ENCODE data around the gene ACSM2B. TPM values are rescaled to one million over a fixed set of nuclear protein-coding genes. Genes with fewer than 3 reads are reported as not detected.
"Not testable (repeated sequence)": the region's sequence is repeated elsewhere in the genome, so short reads cannot be mapped to it uniquely, and the experiment has no call there.

ACSM2B gene
- total RNA-seq, 1 donor from 2014 or later = not detected

DNA sequence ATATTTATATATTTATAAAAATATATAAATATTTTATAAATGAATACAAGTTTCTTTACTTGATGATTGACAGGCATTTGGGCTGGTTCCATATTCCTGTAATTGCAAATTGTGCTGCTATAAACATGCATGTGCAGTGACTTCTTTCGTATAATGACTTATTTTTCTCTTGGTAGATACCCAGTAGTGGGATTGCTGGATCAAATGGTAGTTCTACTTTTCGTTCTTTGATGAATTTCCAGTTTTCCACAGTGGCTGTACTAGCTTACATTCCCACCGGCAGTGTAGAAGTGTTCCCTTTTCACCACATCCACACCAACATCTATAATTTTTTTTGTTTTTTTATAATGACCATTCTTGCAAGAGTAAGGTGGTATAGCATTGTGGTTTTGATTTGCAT lies 7.8 kb downstream of the ACSM2B start:
- Mint-ChIP-seq H3K36me3 (ENCODE audit: low read depth) (no peaks in the 10 kb centered on the region), H3K4me3 (no peak overlapping the region), H3K27me3 (no peaks in the 10 kb centered on the region), H3K4me1 (no peaks in the 10 kb centered on the region), H3K27ac (no peak overlapping the region), H3K9me3 (no peaks in the 10 kb centered on the region)
- DNase-seq (no peak), ATAC-seq (ENCODE audit: low read depth) (no peak)
- ChIA-PET POLR2A (no interaction called here), CTCF (no interaction called here)
- intact Hi-C loops (cut with micrococcal nuclease) = no loop called here
- no peak for TF ChIP-seq CTCF (IDR thresholded peaks at IDR 0.05)

GRCh38 chr16:20566864-20567263 lies 9.3 kb downstream of the ACSM2B start:
- no peaks in the 10 kb centered on the region for H3K27me3 Mint-ChIP-seq
- no peak for DNase-seq
- CTCF ChIA-PET = no interaction called here

GRCh38 chr16:20565334-20565733 lies 10.8 kb downstream of the ACSM2B start:
- CTCF ChIA-PET; H3K4me3 Mint-ChIP-seq; POLR2A ChIA-PET; H3K9me3 Mint-ChIP-seq; ATAC-seq (ENCODE audit: low read depth); DNase-seq; H3K27me3 Mint-ChIP-seq; H3K27ac Mint-ChIP-seq; intact Hi-C loops (cut with micrococcal nuclease); H3K4me1 Mint-ChIP-seq; H3K36me3 Mint-ChIP-seq (ENCODE audit: low read depth): not testable (repeated sequence)

More at GRCh38 chr16:20566864-20567263, 9.3 kb downstream of the ACSM2B start:
- Mint-ChIP-seq H3K27ac (no peak overlapping the region), H3K4me3 (no peak overlapping the region), H3K36me3 (ENCODE audit: low read depth) (no peaks in the 10 kb centered on the region), H3K4me1 (no peaks in the 10 kb centered on the region), H3K9me3 (peaks cover 8% of the 10 kb centered on the region)
- no peak for ATAC-seq (ENCODE audit: low read depth)
- POLR2A ChIA-PET = no interaction called here
- TF ChIP-seq CTCF (IDR thresholded peaks at IDR 0.05) = no peak
- intact Hi-C loops (cut with micrococcal nuclease) = no loop called here

GRCh38 chr16:20564218-20564617 lies 11.9 kb downstream of the ACSM2B start:
- CTCF ChIA-PET = not testable (repeated sequence)

GRCh38 chr16:20555628-20556027 lies 20.5 kb downstream of the ACSM2B start:
- H3K4me3 Mint-ChIP-seq; H3K27ac Mint-ChIP-seq; POLR2A ChIA-PET; CTCF ChIA-PET; H3K36me3 Mint-ChIP-seq (ENCODE audit: low read depth); H3K27me3 Mint-ChIP-seq; ATAC-seq (ENCODE audit: low read depth); DNase-seq; H3K9me3 Mint-ChIP-seq; H3K4me1 Mint-ChIP-seq; intact Hi-C loops (cut with micrococcal nuclease): not testable (repeated sequence)

More at GRCh38 chr16:20564218-20564617, 11.9 kb downstream of the ACSM2B start:
- H3K4me3 Mint-ChIP-seq; H3K36me3 Mint-ChIP-seq (ENCODE audit: low read depth); DNase-seq; intact Hi-C loops (cut with micrococcal nuclease); H3K9me3 Mint-ChIP-seq; ATAC-seq (ENCODE audit: low read depth); H3K27ac Mint-ChIP-seq; POLR2A ChIA-PET; H3K4me1 Mint-ChIP-seq; H3K27me3 Mint-ChIP-seq: not testable (repeated sequence)

DNA sequence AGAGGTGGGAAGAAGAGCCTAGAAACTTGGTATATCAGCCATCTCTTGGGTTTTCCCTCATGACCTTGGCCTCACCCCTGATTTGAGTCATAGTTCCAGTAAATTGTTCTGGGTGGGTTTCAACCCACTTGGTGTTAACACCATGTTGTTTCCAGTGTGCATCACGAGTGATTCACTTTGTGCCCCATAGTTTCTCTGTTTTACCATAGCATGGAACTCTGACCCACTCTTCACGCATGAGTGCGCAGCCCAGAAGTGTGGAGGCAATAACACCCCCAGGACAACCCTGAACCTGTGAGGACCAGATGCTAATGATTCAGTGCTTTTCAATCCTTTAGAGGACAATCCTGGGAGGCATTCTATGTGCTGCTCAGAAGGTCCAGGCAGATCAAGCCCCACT lies 21.5 kb downstream of the ACSM2B start:
- H3K36me3 Mint-ChIP-seq (ENCODE audit: low read depth); H3K4me3 Mint-ChIP-seq; DNase-seq; CTCF ChIA-PET; H3K9me3 Mint-ChIP-seq; H3K27me3 Mint-ChIP-seq; ATAC-seq (ENCODE audit: low read depth); H3K4me1 Mint-ChIP-seq; POLR2A ChIA-PET; H3K27ac Mint-ChIP-seq; intact Hi-C loops (cut with micrococcal nuclease): not testable (repeated sequence)

- H3K4me3 Mint-ChIP-seq; H3K4me1 Mint-ChIP-seq; CTCF ChIA-PET; intact Hi-C loops (cut with micrococcal nuclease); H3K27ac Mint-ChIP-seq; H3K36me3 Mint-ChIP-seq (ENCODE audit: low read depth); ATAC-seq (ENCODE audit: low read depth); POLR2A ChIA-PET; DNase-seq; H3K9me3 Mint-ChIP-seq: not testable (repeated sequence)
- peaks cover 11% of the 10 kb centered on the region for H3K27me3 Mint-ChIP-seq
Measured at GRCh38 chr16:20553493-20553892, 22.7 kb downstream of the ACSM2B start.

DNA sequence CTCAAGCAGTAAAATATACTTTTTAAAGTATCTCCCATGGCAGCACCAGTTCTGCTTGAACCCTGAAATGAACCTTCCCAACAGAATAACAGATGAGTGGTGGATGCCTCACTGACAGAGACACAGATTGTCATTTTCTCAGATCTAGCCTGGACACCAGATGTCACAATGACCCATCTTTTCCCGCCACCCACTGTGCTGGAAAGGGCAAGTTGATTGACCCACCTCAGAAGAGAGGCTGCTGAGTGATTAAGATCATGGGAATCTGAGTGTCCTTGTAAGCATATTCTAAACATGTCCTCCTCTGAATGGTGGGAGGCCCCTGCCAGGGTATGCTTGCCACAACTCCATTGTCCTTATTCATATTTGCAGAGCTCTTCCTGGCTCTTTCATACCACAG lies 29.2 kb downstream of the ACSM2B start:
- intact Hi-C loops (cut with micrococcal nuclease); CTCF ChIA-PET; POLR2A ChIA-PET; H3K36me3 Mint-ChIP-seq (ENCODE audit: low read depth); ATAC-seq (ENCODE audit: low read depth); H3K4me1 Mint-ChIP-seq; H3K9me3 Mint-ChIP-seq; H3K4me3 Mint-ChIP-seq; DNase-seq; H3K27ac Mint-ChIP-seq: not testable (repeated sequence)
- H3K27me3 Mint-ChIP-seq = peaks cover 11% of the 10 kb centered on the region

- not testable (repeated sequence) for H3K36me3 Mint-ChIP-seq (ENCODE audit: low read depth); H3K9me3 Mint-ChIP-seq
Measured at GRCh38 chr16:20546278-20546853, 29.8 kb downstream of the ACSM2B start.

DNA sequence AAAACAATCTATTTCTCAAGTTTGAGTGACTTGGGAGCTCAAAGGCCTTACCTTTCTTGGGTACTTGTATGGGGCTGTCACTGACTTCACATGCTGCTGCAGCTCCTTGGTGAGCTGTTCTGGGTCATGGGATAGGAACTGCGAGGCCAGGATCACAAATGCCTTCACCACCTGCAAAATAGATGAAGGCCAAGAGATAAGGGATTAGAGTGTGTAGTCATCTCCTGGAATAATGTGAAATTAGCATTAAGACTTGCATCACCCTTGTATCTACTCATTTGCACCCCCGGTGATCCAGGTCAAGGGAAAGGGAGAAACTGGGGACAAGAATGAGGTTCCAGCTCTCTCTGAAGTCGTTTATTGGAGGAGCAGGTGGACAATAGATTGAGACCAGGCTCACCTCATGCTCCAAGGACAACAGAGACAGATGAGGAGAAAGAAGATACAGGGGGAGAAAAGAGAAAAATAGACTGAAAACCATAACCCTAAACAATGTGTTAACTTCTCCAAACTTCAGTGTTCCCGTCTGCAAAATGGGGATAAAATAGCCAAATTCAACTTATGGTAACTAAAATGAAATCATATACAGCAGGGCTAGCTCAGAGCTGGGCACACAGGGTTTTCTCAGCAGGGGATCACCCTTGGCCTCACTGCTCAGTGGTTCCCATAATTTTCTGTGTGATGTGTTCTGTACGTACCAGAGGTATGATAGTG lies 35.4 kb downstream of the ACSM2B start:
- CTCF ChIA-PET; H3K4me1 Mint-ChIP-seq; H3K4me3 Mint-ChIP-seq; ATAC-seq (ENCODE audit: low read depth); H3K27ac Mint-ChIP-seq; H3K27me3 Mint-ChIP-seq; intact Hi-C loops (cut with micrococcal nuclease); H3K9me3 Mint-ChIP-seq; POLR2A ChIA-PET; H3K36me3 Mint-ChIP-seq (ENCODE audit: low read depth); DNase-seq: not testable (repeated sequence)

More at GRCh38 chr16:20546278-20546853, 29.8 kb downstream of the ACSM2B start:
- POLR2A ChIA-PET; intact Hi-C loops (cut with micrococcal nuclease); CTCF ChIA-PET; H3K4me3 Mint-ChIP-seq; DNase-seq; ATAC-seq (ENCODE audit: low read depth); H3K27ac Mint-ChIP-seq; H3K4me1 Mint-ChIP-seq: not testable (repeated sequence)
- peaks cover 11% of the 10 kb centered on the region for H3K27me3 Mint-ChIP-seq

Data from activated B cell treated with CpG ODN at 0.5 μM for 24 hours (primary cell).